Stimulated activated CD4-positive, alpha-beta T cell treated with anti-CD3 and anti-CD28 coated beads, TNF-alpha, amount 100 ng/mL, for 24 hours (primary cell): ENCODE results near the gene ARMH4.

Experiments used
- DNase-seq, 3 experiments: peaks; one replicate each; pipeline ENCODE4 v3.0.0-alpha.2; 2020; ENCODE audit warnings: low read depth in 3 of 3

ARMH4 gene

DNA sequence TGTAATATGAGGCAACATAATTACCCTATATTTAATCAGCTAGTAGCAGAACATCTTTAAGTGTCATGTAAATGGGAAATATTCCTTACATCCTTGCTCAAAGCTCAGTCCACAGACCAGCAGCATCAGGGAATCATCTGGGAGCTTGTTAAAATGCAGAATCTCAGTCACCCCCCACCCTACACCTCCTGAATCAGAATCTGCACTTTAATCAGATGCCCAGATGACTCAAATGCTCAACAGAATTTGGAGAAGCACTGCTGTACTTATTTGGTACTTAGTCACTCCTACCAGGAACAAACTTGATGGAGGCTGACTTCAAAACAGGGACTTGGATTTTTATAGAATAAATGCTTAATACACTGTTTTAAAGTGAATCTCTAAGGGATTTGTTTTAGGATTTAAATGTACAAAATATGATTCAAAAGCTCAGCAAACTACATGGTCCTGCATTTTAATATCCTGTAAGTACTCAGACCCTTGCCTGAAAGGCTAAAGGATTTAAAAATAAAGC, 96.5 kb downstream of the ARMH4 start:
- no peak for DNase-seq

DNA sequence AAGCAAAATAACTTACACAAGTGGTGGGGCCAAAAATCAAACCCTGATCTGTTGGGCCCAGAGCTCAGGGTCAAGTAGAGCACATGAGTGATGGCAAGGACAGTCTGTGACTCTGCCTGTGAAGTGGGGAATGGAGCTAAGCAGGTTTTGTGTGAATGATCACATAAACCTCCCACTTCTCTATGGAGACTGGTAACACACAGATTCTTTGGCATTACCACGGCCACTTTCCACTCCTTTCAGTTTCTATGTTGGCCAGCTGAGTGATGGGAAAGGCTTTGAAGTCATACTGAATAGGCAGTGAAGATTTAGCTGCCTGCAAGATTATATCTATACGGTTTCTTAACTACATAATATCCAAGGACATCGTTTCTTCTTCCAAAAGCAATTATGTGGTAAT, 97.9 kb downstream of the ARMH4 start:
- DNase-seq = no peak

DNA sequence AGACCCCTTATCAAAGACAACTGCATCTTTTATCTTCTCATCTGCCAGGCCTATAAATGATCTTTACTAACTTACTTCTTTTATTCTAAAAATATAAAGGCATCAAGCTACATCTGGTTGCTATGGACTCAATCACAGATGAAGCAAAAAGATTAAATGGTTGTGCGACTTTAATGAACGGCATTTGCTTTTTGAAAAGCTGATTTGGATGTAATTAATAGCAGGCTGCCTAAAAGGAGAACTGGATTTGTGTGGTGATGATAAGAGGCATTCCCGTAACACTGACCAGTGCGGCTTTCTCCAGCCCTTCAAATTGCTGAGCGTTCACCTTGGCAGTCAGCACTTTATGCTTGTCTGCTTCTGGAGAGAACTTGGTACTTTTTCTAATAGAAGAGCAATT, 103.8 kb downstream of the ARMH4 start:
- no peak for DNase-seq

DNA sequence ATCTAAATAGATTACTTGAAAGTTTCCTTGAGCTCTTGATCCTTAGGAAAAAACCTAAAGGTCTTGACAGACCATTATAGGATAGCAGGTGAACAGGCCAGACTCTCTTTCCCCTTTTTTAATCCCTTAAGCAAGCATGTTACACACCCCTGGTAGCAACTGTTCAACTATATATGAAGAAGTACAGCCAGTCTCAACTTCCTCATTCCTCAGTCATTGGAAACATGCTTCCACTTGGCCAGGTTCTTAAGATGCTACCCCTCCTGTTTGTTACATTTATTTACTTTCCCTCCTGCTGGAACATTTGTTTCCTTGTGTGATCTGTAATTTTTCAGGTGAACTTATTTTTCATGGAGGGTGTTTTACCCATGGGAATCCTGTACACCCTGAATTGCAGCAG, 124.1 kb downstream of the ARMH4 start:
- no peak for DNase-seq

DNA sequence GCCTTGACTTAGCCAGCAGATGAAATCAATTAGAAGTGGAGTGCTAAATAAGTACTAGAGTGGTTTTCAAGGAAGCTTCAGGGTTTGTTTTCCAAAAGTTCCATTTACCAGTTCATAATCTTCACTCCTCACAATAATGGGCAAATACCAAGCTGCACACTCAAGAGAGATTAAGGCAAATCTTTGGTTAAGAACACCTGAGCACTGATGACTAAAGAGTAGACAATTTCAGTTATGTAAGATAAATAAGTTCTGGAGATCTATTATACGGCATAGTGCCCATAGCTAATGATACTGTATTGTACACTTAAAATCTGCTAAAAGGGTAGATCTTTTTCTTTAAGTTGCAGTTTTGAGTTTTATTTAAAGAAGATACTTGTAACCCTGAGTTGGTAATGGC, 125.0 kb downstream of the ARMH4 start:
- DNase-seq = no peak

DNA sequence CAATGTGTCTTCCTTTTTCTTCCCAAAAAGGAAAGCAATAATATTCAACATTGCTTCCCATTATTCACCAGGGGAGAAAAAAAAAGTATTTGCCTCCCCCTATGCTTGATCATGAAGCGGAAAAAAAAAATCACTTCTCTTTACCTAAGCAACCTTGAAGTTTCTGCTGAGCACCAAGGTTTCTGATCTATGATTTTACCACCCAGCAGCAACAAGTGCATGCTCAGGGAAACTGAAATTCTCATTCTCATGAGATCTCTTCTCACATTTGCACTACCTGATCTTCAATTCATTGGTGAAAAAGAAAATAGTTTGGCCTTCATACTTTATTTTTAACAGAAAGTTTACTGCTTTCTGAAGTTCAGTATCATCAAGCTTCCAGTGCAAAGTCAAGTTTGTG, 125.8 kb downstream of the ARMH4 start:
- DNase-seq = no peak

DNA sequence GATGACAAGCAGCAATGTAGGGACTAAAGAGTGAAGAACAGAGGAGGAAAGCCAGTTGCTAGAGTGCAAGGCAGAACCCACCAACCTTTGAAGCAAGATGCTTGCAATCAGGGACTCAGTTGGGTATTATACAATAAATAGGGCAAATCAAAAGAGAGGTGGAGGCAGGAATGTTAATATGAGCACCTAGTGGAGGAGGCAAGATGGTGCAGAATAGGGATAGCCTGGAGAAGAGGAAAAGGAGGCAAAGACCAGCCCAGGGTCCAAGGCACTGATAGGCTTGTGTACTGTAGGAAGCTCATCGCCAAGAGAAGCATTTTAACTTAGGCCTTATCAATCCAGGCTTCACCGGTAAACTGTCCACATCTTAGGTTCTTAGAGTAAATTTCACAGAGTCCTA, 137.2 kb downstream of the ARMH4 start:
- no peak for DNase-seq

DNA sequence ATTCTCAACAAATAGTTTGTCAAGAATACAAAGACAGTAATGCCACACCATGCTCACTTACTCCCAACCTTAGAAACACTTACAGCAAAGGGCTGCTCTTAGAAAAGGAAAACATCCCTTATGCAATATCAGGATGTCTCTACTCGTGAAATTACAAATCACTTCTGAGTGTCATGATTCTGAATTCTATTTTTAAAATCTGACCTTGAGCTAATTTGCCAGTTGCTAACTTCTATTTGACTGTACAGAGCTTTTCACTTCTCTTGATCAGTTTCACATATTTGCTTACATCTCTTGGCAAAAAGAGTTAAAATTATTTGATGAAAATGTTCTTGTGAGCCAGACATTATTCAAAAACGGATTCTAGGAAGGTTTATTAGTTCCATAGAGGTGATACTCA, 149.4 kb downstream of the ARMH4 start:
- DNase-seq = no peak

DNA sequence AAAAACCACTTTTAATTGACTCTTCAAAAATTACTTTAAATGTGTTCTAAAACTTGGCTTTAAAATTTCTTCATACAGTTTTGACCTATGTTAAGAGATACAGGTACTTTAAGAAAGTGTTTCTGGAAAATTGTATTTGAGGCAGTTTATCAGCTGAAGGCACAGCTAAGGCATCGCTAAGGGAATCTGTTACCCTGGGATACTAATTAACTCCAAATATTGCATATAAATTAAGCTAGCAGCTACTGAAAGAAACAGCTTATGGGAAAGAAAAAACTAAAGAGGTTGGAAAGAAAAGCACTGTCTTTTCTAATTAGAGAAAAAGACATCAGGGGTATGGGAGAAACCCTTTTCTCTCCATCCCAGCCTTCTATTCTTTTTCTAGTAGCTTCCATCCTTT, 152.0 kb downstream of the ARMH4 start:
- no peak for DNase-seq

DNA sequence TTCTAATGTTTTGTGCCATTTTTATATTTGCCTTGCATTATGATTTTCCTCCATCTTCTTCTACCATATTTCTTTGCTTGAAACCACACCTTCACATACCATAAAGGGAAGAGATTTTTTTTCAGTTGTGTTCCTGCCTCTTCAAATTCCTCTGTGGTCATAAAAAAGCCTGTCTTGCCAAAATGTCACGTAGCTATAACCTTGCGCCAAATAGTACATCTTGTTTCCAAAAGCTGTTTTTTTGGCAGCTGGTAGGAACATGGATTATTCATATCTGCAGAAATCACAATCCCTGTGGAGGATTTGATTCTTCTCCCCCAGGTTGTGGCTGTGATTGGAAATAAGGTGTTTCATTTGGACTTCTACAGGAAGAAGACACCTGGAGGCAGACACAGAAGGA, 152.5 kb downstream of the ARMH4 start:
- DNase-seq = no peak

DNA sequence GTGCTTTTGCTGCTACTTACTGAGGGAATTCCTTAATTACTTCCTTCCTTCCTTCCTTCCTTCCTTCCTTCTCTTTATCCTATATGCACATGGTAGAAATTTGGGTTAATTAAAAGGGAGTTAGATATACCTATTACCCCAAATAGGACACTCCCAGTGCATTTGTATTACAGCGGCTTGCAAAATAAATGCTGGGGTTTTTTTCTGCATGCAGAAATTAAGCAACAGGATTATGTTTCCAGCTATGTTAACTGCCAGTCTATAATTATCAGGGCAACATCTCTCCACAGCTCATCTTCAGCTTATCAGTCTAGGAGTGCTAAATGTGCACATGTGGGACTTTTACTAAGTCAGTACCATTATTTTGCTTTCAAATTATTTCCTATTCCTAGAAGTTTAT, 153.2 kb downstream of the ARMH4 start:
- no peak for DNase-seq

DNA sequence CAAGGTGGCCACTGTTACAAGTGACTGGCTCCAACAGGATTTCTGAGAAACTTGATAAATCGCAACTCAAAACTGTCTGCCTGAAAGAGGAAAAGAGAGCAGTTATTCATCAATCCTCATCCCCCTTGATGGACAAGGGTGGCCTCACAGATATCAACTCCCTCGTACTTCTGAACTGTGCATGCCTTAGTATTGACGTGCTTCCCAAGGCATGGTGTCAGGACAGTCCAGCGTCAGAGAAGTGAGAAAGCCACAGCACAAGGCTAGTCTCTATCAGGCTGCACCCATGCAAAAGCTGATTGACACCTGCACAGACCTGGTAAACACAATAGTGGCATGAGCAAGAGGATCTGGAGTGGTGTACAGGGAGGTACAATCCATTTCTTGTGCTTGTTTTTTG, 160.7 kb downstream of the ARMH4 start:
- DNase-seq = no peak

DNA sequence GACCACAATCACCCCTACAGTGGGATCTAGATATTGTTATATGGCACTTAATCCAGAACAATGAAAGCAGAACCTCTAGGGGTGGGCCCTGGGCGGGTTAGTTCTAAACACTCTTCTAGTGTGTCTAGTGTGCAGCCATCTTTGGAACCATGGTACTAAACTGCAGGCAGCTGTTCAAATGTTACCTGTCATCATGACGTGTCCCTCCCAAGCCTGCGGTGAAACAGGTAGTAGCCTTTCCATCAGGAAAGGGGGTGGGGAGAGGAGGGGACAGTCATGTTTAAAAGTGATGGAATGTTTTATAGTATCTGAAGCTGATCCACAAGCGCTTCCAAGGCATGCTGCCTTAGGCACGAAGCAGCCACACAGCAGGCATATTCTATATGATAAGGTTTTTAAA, 163.6 kb downstream of the ARMH4 start:
- no peak for DNase-seq

DNA sequence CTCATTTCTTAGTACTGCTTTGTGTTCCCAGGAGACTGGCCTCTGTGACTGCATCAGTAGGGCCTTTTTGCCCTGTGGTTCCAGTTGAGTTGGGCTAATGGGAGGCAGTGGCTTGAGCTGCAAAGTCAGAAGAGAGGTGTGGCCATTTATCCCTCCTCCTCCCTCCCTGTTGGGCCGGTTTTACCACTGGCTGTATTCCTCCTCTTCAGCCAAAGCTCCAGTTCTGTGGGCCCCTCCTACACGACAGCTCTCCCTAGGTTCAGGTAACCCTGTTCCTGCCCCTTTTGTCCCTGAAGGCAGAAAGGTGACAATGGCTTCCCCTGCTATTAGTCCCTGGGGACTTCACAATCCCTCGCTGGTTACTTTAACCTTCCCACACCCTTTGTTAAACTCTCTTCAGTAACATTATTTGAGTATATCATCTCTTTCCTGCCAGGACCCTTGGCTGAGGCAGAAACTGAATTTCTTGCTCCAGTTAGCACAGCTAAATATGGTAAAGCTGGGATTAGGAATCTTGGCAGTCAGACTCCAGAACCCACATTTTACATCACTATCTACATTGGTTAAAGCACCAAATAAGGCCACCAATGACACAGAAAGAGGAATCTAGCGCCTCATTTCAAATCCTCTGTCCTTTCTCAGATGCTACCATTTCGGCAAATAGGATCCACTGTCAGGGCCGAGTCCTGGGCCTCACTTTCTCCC, 164.3 kb downstream of the ARMH4 start:
- no peak for DNase-seq

DNA sequence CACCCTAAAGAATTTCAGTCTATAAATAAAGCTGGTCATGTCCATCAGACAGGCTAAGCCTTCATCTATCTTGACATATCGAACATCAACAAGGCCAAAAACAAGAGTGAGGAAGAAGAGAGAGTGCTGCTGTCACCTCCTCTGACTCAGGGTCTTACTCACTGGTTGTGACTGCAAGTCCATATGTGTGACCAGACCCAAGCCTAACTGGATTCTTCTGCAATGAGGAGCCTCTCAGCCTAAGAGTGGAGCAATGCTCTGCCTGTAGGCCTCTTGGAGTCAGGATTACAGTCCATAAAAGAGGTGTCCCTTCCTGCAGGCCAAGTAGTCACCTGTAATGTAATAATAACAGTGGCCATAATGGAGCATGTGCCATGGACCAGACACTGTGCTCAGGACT, 165.0 kb downstream of the ARMH4 start:
- no peak for DNase-seq

DNA sequence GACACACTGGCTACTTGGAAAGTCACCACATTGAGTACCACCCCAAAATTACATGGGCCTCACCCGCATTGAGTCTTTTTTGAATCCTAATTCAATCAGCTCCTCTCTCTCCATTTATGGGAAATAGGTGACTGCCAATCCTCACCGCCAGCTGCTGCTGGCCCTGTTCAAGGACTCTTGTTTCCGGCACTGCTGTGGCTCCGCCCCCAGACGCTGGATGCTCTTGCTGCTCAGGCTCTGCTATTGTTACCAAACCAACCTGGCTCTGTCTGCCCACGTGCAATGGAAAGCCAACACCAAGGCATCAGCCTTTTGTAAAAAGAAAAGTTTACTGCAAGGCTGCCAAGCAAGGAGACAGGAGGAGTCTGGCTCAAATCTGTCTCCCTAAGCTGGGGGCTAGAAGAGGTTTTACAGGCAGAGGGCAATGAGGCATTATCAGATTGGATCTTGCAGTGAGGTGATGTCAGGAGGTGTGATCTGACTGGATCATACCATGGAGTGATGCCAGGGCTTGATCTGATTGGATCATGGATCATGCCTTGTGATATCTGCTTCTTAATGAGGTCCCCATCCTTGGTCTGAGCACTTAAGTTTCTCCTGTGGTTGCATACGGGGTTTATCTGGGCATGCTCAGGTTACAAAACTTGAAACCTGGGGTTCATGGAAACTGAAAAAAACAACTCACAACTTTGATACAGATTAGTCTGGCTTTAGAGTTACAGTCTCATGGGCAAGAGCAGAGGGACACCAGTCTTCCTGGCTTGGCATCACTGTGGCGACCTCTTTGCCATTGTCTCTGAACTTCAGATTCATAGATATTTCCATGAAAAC, 169.0 kb downstream of the ARMH4 start:
- DNase-seq = no peak

DNA sequence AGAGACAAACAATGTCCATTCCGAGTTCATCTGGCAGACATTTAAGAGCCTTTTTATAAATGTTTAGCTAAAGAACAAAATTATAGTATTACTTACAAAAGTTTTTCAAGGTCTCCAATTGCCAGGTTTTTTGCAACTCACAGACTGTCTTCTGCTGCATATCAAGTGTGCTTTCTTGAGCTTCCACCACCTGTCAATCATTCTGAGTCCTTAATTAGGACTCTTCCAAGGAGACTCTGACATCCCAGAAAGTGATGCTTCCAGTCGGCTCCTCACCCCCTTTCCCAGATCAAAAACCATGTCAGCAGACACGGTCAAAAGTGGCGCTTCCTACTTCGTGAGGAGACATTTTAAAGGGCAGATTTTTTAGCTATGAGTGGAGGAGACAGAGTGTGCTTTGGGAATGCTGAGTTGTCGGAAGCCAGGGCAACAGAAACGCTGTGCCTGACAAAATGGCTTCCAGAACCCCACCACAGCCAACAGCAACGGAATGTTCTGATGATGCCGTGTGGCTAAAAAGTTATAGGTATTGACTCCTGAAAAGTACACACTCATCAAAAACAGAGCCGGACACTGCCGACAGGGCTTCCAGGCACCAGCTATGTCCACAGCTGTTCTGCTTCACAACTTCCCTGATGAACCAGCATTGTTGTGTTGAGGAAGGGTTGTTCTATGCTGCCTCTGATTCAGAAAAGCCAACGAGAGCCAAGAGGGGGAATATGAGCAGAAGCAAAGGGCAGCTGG, 170.0 kb downstream of the ARMH4 start:
- no peak for DNase-seq

DNA sequence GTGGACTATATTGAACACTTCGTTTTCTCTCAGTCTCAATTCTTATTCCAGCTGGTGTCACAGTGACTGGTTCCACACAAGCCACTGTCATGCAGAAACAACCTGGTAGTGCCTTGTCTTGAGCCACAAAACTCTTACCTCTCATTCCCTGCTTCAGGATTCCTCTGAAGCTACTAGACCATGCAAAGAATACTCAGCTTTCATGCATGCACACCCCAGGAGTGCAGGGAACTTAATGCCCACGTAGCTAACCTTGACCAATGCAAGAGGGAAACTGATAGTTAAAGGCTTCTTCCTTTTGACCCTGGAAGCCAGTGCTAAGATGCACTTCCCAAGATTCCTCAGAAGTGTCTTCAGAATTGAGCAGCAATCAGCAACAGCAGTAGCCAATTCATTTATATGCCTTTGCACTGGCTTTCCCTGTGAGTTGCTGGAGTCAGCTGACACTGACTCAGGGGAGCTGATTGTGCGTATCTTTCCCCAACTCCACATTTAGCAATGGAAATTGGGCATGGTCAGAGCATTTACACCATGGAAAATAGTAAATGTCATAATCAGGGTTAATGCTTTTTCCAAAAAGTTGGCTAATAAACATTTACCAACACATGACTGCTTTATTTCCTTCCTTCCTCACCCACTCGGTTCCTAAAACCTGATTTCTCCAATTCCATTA, 172.5 kb downstream of the ARMH4 start:
- DNase-seq = no peak

DNA sequence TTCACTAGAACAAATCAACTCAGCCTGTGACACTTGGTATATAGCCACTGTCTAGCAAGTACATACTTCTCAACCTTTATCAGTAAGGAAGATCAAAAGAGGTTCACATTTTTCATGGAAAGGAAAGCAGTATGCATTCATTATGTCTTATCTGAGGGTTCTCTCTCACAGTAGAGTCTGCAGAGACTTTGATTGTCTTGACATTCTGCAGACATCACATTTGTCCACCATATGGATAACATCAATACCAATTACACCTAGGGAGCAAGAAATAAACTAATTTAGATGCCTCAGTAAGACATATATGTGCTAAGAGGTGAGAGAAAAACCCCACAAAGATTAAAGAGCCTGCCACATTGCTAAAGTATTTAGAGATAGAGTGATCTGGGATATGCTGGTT, 175.3 kb downstream of the ARMH4 start:
- no peak for DNase-seq

DNA sequence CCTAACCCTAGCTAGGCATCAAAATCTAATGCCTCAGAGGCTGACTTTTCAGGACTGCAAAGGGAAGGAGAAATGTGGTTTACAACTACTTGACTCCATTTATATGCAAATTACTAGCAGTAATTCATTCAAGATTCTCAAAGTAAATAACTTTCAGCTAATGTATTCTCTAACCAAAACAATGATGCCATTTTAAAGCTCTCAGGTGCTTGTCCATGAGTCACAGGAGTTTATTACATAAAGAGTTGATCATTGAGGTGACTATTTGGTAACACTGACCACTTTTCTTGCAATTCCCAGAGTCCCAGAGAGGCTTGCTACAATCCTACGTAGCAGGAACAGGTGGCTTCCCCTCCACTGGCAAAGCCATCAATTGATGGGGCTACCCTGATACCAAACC, 177.1 kb downstream of the ARMH4 start:
- DNase-seq = no peak

DNA sequence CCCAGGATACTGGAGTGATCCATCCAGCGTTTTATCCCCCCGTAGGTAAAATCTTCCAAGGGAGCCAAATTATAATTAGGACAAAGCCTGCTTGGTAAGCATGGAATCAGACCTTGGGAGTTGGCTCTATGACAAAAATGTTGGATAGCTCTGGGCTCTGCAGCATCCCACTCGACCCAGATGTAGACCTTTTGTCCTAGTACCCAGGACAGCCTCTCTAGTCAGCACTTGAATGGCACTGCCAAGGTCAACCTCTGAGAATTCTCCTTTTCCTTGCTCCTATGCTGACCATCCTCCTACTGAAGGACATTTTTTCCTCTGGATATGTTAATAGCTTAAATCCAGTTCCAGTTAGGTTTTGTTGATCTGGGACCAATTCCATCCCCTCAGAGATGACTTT, 181.4 kb downstream of the ARMH4 start:
- DNase-seq = no peak

DNA sequence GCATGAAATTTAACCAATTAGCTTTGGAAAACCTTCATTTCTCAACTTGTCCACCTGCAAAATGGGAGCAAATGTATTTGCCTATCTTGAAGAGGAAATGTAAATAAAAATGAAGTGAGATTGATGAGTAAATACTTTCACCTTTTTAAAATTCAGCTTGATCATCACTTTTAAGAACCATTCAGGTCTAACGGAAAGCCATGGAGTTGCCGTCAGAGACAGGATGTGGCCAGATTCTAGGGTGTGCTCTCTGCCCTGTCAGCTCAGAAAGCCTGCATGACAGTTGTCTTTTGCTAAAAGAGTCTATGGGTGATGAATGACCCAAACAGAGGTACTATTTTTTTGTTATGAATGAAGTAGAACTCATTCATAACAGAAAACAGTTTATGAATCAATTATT, 181.8 kb downstream of the ARMH4 start:
- no peak for DNase-seq
